Peyer's patch (tissue), 4 donors: Measurements from ENCODE around the gene TMEM175.

Experiments used
- CTCF ChIP-seq, 6 experiments: fragments of 450-650 bp in 4 of 6; fragments of 200-600 bp in 2 of 6; sonication (generic) in 1 of 6; IDR thresholded peaks; one replicate each; pipeline ENCODE4 v1.5.1; 2017 to 2019; ENCODE audit warnings: antibody characterized with exemption in 6 of 6, mild to moderate bottlenecking in 3 of 6, moderate library complexity in 1 of 6
- POLR2A ChIP-seq, 2 donors: fragments of 450-650 bp; IDR thresholded peaks; one replicate each; pipeline ENCODE4 v1.5.1; 2017; ENCODE audit warnings: antibody characterized with exemption in 2 of 2, mild to moderate bottlenecking in 2 of 2, moderate library complexity in 2 of 2

- no peak for TF ChIP-seq POLR2A (IDR thresholded peaks at IDR 0.05)
- no peak for TF ChIP-seq CTCF (IDR thresholded peaks at IDR 0.05)
These were observed 14.5 kb downstream of the TMEM175 start for GRCh38 chr4:946517-947471.
